Hematopoietic multipotent progenitor cell (in vitro differentiated cells): ENCODE measurements around the gene TLE2. TPM values are rescaled to one million over a fixed set of nuclear protein-coding genes. Genes with fewer than 3 reads are reported as not detected.
"Not testable (repeated sequence)": the region's sequence is repeated elsewhere in the genome, so short reads cannot be mapped to it uniquely, and the experiment has no call there.

Source experiments
- DNase-seq, 3 donors: peaks; one replicate each; pipeline ENCODE4 v3.0.0-alpha.2; 2011 to 2015; ENCODE audit warnings: low read depth in 2 of 3, low spot score in 2 of 3
- total RNA-seq: library from RNA; depleted of rRNA; stranded (reverse); fragments of >200 nt; gene quantifications from one replicate; pipeline ENCODE4 v1.2.3, GENCODE V29; 2012

The TLE2 gene
- total RNA-seq, 1 donor = 0.27 TPM

DNA sequence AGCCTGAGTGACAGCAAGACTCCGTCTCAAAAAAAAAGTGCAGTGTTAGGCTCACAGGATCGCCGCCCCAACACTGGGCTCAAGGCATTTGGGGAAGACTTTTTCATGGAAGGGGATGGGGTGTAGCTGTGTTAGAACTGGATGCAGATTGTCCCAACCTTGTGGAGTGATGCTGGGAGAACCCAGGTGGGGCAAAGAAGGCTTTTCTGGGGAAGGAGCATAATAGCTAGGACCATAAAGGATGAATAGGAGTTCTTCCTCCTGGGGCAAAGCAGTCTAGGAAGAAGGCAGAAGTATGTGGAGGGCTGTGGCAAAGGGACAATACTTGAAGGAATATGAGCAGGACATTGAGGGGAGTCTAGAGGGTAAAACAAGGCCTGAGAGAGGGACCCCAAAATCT lies 40.5 kb downstream of the TLE2 start:
- DNase-seq = no peak

DNA sequence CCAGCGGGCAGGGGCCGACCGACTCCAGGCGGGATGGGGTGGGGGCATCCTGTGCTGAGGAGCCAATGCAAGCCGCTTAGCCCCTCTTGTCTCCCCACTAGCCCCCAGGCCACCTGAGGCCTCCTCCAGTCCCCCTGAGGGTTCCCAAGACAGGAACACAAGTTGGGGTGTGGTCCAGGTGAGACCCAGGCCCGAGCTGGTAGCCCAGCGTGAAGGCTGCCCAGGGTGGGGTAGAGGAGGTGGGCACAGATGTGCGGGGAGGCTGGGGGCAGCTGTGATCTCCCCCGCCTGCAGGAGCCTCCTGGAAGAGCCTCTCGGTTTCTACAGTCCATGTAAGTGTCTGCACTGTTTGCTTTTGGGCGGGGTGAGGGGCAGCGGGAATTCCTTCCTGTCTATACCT lies 41.3 kb downstream of the TLE2 start:
- no peak for DNase-seq

DNA sequence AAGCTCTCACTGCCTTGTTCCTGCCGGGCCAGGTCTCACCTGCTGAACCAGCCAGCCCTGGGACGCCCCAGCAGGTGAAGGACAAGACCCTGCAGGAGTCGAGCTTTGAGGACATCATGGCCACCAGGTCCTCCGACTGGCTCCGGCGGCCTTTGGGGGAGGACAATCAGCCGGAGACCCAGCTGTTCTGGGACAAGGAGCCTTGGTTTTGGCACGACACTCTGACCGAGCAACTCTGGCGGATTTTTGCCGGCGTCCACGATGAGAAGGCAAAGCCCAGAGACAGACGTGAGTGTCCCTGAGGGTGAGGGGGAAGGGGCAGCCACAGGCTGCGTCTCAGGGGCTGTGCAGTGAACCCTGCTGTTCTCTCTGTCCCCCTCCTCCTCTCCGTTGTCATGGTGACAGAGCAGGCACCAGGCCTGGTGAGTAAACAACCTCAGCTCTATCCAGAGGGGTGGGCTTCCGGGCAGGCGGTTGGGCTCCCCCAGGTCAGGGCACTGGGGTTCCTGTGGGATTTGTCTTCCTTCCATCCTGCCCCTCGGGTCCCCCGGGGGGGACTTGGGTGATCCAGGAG lies 42.0 kb downstream of the TLE2 start:
- peak in 1 of 3 donors; percentile 50 for DNase-seq

DNA sequence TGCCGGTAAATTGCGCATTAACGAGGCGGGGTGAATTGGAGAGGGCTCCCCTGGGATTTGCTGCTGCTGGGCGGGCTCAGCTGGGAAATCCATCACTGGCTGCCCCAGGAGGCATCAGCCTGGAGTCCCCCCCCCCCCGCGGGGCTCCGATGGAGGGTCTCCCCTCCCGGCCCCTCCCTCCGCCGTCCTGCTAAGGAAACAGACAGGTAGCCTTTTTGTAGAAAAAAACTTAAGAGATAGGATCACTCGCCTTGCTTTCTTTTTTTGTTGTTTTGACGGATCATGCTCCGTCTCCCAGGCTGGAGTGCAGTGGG lies 44.9 kb downstream of the TLE2 start:
- DNase-seq = no peak

DNA sequence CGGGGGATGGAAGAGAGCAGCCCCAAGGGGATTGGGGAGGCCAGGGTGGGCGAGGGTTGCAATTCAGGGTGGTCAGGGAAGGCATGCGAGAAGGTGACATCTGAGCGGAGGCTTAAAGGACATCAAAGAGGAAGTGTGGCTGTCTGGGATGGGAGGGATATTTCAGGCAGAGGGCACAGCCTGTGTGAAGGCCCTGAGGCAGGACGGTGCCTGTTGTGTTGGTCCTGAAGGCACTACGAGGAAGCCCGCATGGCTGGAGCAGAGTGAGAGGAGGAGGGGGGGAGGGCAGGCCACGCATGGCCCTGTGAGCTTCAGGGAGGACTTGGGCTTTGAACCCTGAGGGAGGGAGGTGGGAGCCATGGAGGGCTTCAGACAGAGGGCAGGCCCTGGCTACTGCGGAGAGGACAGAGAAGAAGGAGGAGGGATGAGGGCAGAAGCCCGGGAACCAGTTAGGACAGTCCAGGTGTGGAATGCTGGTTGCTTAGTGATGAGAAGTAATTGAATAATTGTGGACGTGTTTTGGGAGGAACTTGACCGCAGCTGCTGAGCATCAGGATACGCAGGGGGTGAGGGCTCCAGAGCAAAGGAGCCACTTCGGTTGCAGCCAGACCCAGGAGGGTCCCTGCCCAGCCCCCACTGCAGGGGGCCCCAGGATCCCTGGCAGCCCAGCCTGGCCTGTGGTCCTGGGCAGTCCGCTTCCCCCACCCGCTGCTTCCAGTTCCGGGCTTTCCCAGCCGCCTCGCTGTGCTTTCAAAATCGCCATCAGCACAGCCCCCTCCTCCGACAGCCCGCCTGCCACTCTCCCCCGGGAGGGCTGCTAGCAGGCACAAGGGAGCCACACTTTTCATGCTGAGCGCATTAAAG lies 45.5 kb downstream of the TLE2 start:
- DNase-seq = peak in 1 of 3 donors; percentile 39

DNA sequence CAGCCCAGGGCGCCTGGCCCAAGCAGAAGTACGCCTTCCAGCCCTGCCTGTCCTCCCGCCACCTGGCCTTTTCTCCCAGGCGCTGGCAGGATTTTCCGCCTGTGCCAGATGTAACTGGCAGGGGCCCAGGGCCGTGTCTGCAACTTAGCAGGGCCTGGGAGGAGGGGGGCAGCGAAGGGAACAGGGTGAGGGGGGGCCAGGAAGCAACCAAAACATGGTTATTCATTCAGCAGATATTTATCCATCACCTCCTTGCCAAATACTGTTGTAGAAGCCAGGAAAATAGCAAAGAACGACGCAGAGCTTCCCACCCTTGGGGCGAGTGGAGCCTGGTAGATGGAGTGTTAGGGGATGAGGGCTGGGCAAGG lies 46.1 kb downstream of the TLE2 start:
- peak in 1 of 3 donors; percentile 51 for DNase-seq

DNA sequence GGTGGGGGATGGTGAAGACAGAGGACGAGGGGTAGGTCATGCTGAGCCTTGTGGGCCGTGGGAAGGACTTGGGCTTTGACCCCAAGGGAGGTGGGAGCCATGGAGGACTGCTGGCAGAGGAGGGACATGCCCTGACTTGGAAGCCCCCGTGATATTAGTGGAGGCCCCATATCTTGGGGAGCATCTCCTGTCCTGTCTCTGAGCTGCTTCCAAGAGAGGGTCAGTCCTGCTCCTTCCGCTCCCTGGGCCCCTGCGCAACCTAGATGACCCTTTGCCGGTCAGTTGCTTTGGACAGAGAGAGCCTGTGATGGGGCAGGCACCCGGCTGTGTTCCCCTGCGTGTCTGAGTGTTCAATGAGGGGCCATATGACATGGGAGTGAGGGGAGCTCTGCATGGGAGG lies 46.5 kb downstream of the TLE2 start:
- no peak for DNase-seq

DNA sequence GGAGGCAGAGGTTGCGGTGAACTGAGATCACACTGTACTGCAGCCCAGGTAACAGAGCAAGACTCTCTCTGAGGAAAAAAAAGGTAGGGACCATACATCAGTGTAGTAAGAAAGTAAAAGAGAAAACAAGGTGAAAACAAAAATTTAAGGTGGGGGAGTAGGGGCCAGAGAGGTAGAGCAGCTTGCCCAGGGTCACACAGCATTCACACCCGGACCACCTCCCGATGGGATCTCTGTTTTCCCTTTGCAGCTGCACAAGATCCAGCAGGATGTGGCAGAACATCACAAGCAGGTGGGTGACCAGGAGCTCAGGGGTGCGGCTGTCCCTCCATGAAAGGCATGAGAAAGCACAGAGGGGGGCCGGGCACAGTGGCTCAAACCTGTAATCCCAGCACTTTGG lies 47.2 kb downstream of the TLE2 start:
- no peak for DNase-seq

DNA sequence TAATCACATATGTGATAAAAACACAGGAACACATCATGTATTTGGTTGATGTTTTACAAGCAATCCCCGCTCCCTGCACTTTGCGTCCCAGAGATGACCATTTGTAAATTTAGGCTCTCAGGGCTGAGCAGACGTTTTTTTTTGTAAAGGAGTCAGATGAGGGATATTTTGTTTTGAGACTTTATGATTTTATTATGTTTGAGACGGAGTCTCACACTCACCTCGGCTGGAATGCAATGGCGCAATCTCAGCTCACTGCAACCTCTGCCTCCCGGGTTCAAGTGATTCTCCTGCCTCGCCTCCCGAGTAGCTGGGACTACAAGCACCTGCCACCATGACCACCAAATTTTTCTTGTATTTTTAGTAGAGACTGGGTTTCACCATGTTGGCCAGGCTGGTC lies 50.3 kb downstream of the TLE2 start:
- DNase-seq = no peak

DNA sequence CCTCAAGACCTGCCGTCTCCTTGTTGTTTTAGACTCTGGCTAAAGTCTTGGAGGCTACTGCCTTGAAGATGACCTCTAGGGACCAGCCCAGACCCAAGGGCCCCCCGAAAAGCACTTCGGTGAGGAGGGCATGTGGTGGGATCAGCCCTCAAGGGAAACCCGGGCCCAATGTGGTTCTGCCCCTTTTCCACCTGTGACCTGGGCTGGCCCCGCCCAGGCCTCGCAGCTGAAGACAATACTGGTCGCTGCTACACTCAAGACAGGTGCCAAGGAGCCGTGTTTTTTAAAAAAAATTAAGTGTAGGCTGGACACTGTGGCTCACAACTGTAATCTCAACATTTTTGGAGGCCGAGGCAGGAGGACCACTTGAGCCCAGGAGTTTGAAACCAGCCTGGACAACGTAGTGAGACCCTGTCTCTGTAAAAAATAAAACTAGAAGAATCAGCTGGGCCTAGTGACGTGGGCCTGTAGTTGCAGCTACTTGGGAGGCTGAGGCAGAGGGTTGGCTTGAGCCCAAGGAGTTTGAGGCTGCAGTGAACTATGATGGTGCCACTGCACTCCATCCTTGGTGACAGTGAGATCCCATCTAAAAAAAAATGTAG lies 50.8 kb downstream of the TLE2 start:
- DNase-seq = no peak

DNA sequence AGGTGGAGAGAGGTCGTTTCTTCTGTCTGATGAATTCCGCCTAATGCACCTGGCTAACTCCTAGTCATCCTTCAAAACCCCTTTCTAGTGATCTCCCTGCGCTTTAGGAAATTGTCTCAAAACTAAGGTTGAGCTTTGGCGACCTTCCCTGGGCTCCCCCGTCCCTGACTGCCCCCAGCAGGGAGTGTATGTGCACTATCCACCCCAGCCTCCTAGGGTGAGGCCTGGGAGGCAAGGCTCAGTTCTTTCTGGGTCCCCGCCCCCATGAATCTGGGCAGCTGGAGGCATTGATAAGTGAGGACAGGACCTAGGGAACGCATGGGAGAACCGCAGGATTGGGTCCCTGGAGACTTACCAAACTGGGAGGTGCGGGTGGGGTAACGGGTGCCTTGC lies 51.3 kb downstream of the TLE2 start:
- no peak for DNase-seq

DNA sequence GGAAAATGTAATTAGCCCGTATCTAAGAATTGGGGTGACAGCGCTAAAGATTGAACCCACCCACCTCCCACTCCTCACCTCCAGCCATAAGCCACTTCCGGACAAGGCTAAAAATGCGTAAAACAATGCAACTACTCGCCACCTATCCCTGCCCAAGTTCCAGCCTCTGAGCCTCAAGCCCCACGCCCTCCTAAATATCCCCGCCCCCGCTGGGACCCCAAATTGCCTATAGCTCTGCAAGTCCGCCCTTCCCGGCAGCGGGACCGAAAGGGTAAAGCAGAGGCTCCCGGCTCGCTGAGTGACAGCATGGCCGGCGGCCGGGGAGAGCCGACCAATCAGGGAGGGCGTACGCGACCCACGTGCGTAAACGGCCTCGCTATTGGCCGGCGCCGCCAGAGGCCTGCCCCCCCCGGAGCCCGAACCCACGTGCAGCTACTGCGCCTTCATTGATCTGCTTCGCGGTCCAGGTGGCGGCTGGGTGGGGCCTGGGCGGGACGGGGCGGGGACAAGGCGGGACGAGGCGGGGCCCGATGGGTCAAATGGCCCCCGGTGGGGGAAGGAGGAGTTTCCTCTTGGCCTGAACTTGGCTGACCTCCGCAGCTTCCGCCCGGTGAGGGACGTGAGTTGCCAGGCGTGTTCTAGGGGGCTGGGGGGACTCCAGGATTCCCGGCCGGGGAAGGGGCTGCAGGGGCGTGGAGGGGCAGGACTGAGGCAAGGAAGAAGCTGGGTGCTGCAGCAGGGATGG lies 51.9 kb downstream of the TLE2 start, which contains the start of gene TLE6:
Gene TLE6, plus strand, starts transcription at position 564 of the 745 bp plus-strand sequence. CDS start 670 bp downstream, outside the sequence.
- peak; percentile 80 to 94 (median 94) for DNase-seq

DNA sequence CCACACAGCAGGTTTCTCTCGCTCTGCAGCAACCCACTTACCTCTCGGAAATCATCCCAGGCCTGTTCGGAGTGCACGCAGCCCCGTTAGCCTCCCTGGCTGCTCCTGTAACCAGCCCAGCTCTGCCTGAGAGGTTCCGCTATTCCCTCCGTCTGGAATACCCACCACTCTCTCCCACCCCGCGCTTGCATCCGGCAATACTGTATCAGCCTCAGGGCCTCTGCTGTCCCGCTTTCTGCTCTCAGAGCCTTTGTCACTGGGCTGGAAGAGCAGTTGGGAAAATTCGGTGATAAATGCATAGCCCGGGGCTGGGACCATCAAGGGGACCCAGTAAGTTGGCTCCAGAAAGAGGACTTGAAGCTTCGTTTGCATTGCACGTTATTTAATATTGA lies 52.5 kb downstream of the TLE2 start:
- DNase-seq = no peak

DNA sequence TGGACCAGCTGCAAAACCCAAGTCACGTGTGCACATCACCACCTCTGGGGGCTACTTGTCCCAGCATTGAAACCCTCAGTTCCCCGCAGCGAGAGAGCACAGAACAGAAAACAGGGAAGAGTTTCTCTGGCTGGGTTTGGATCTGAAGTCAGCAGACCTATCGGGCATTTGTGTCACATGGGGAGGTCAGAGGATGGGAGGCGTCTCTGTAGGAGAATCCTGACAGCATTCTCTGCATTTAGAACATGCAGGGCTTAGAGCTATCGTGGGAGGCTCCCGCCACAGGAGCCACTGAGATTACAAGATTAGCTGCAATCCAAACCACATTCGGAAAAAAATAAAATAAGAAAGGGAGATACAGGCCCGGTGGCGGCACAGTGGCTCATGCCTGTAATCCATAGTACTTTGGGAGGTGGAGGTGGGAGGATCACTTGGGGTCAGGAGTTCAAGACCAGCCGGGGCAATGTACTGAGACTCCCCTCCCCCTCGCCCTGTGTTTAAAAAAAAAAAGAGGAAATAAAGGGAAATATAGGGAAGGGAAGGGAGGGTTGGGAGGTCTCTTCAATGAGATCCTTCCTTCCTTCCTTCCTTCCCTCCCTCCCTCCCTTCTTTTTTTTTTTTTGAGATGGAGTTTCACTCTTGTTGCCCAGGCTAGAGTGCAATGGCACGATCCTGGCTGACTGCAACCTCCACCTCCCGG lies 54.6 kb downstream of the TLE2 start:
- peak in 1 of 3 donors; percentile 35 for DNase-seq

DNA sequence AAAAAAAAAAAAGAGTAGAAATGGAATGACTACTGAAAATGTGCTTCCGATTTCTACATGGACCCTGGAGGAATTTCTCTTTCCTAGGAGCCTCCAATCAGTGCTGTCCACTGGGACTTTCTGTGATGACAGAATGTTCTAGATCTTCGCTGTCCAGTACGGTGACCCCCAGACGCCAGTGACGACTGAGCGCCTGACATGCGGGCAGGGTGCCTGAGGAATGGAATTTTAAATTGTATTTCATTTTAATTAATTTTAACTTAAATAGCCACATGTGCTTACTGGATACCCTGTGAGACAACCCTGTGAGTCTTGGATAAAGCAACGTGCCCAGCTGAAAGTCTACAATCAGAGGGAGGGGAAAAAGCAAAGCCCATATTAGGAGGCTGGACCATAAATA lies 55.9 kb downstream of the TLE2 start:
- no peak for DNase-seq

DNA sequence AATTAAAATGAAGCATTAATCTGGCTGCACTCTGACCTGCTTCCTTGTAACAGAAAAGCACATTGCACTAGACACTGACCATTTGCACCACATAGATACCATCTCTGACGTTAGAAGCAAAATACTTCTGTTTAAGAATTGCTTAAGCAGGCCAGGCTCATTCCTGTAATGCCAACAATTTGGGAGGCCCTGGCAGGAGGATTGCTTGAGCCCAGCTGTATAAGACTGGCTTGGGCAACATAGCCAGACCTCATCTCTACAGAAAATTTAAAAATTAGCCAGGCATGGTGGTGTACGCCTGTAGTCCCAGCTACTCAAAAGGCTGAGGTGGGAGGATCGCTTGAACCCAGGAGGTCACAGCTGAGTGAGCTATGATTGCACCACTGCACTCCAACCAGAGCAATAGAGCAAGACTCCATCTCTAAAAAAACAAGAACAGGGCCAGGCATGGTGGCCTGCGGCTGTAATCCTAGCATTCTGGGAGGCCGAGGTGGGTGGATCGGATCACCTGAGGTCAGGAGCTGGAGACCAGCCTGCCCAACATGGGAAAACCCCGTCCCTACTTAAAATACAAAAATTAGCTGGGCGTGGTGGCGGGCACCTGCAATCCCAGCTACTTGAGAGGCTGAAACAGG lies 58.8 kb downstream of the TLE2 start:
- DNase-seq = no peak

DNA sequence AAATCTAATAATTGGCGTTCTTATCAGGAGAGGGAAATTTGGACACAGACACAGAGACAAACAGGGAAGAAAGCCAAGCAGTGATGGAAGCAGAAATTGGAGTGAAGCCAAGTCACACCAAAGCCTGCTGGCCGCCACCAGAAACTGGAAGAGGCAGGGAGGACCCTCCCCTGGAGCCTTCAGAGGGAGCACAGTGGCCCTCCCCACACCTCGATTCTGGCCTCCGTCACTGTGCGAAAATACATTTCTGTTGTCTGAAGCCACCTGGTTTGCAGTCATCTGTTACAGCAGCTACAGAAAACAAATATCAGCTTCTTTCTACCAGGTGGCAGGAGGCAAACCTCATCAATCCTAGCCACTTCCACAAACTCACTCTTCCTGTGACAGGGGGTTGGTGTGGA lies 60.0 kb downstream of the TLE2 start:
- peak in 1 of 3 donors; percentile 38 for DNase-seq

DNA sequence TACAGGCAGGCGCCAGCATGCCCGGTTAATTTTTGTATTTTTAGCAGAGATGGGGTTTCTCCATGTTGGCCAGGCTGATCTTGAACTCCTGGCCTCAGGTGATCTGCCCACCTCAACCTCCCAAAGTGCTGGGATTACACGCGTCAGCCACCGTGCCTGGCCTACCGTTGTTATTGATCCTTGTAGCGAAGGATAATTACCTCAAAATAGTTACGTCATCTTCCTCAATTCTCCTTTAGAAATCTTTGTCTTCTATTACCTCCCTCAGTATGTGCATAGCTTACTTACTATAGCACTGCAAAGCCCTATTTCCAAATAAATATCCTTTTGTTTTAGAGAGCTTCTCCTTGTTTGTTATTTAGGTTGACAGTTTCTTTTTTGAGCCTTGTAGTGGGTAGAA lies 61.1 kb downstream of the TLE2 start:
- no peak for DNase-seq

DNA sequence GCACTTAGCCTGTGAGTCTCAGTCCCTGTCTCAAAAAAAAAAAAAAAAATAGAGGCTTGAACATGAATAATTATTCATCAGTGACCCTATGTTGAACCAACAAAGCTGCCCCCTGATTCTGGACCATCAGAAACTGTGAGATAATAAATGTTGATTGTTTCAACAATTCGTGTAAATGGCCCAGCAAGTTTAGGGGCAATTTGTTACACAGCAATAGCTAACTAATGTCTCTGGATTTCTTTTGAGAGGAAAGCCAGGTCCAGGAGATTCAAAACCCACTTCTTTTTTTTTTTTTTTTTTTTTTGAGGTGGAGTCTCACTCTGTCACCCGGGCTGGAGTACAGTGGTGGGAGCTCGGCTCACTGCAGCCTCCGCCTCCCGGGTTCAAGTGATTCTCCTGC lies 64.2 kb downstream of the TLE2 start:
- no peak for DNase-seq

DNA sequence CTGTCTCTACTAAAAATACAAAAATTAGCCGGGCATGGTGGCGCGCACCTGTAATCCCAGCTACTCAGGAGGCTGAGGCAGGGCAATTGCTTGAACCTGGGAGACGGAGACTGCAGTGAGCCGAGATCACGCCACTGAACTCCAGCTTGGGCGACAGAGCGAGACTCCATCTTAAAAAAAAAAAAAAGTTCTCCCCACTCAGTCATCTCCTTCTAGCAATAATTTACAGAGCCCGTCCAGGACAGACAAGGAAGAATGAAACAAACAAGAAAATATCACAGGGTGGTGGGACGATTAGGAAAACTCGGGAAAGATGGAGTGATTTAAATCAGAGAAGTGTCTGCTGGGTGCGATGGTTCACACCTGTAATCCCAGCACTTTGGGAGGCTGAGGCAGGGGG lies 65.4 kb downstream of the TLE2 start:
- DNase-seq = not testable (repeated sequence)
